T-helper 9 cell (primary cell): ENCODE data around the gene DNER.
"Not testable (repeated sequence)": the region's sequence is repeated elsewhere in the genome, so short reads cannot be mapped to it uniquely, and the experiment has no call there.

ENCODE experiments used
- DNase-seq: peaks from one replicate; pipeline ENCODE4 v3.0.0-alpha.2; 2020

DNER gene

DNA sequence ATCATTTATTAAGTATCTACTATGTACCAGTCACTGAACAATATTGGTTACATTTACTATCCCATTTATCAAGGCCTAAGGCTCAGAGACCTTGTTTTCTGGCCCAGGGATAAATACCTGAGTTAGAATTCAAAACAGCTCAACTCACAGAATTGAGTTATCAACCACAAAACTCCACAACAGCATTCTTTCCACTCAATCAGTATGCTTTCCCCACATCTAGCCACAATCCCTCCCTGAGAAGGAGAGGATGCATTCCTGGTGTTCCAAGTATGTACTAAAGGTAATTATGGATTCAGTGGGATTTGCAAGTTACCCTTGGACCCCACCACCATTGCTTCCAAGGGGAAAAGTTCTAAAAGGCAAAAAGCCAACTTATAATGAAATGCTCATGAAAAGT, 339.1 kb downstream of the DNER start:
- DNase-seq: no peak

DNA sequence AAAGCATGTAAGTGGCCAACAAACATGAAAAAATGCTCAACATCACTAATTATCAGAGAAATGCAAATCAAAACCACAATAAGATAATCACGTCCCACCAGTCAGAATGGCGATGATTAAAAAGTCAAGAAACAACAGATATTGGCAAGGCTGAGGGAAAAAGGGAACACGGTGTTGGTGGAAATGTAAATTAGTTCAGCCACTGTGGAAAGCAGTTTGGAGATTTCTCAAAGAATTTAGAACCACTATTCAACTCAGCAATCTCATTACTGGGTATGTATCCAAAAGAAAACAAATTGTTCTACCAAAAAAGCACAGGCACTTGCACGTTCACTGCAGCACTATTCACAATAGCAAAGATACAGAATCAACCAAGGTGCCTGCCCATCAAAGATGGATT, 341.0 kb downstream of the DNER start:
- not testable (repeated sequence) for DNase-seq

DNA sequence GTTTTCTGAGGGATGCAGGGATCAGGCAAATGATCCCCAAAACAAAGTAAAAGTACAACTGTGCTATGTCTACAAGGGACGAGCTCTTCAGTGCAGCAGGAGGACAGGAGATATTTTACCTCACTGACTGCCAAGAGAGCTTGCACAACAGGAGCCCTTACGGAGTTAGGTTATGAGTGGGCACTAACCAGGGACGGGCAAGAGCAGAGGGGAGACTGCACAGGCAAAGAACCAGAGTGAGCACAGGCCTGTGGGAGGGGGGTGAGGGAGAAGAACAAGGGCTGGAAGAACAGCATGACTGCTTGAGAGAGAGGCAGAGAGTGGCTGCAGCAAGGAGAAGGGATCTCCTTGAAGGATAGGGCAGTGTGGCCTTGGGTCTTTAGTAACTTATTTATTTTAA, 342.1 kb downstream of the DNER start:
- no peak for DNase-seq

DNA sequence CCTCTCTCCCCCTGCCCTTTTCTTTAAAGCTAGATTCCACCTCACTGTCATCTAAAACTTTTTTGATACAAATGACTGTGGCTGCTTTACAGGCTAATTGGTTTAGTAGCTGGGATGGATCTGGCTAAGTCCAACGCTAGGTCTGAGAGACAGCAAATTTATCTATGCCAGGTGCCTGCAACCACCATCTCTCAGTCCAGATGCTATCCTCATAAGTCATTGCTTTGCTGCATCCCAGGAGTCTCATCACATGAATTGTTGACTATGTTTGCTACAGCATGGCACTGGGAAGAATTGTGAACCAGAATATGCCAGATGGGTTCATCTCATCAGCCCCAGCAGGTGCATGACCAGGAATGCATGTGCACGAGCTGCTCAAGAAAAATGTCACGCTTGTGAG, 343.3 kb downstream of the DNER start:
- no peak for DNase-seq

DNA sequence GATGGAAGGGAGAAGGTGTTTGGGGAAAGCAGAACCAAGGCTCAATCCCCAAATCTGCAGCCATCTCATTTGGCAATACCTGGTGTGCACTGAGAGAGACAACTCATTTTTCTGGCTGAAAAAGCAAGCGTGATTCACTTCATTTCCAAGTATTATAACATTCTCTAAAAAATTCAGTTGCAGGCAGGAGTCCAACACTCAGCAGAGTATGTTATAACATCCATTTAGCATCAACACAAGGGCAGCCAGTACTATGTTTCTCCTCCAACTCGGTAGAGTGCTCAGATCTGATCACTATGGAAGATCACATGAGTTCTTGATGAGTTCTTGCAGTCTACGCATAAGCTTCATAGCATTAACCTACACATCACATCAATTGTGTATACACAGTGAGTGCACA, 343.8 kb downstream of the DNER start:
- DNase-seq: no peak

DNA sequence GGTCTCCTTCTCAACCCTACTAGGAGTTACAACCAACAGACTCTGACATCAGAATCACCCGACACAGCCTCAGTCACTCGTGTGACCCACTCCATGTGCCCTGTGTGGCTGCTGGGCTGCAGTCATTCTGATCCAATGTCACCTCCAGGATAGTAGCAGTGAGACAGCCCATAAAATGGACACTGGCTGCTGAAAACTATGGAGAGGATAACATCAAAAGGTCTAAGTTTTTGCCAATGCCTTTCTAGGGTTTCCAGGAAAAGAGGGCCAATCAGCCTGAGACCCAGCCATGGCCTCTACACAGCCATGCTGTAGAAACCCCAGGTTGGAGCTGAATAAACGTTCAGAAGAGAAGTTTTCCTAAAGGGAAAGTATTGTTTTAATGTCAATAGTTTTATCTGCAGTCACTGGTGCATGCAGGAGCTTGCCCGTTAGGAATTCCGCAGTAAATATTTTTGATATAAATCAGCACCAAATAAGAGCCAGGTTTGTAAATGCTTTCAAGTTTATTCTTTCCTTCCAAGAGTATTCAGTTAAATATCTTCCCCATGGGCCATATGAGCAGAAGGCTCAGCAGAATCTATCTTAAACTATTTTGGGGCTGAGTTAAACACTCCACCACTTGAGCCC, 351.1 kb downstream of the DNER start:
- no peak for DNase-seq

DNA sequence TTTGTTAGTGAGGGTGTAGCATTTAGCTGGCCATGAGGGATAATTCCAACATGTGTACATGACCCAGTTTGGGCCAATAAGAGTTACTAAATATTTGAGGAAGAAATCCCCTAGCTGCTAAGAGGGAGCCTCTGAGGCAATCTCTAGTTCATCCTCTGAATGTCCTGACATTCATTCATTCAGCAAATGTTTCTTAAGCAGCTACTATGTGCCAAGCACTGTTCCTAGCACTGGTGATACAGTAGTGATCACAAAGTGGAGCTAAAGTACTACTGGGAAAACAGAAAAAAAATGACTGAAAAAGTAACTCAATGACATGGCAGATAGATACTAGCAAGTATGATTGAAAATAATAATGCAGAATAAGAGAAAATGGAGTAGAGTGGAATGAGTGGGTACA, 363.5 kb downstream of the DNER start:
- DNase-seq: no peak

DNA sequence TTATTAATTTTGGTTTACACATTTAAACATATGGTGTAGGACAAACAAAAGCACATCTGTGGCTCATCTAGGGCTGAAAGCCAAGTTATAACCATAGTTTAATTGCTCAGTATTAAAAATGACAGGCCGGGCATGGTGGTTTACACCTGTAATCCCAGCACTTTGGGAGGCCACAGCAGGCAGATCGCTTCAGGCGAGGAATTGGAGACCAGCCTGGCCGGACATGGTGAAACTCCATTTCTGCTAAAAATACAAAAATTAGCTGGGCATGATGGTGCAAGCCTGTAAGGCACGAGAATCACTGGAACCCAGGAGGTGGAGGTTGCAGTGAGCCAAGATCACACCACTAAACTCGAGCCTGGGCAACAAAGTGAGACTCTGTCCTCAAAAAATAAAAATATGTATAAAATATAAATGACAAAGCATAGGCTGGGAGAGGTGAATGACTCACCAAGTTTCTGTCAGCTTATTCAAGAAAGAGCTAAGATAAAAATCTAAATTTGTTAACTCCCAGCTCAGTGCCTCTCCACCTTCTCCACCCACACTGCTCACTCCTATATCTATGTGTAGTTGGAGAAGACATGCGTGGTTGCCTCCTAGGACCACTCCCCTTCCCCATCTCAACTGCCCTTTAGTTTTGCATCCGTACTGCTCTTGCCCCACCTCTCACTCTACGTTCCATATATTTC, 364.1 kb downstream of the DNER start:
- no peak for DNase-seq

DNA sequence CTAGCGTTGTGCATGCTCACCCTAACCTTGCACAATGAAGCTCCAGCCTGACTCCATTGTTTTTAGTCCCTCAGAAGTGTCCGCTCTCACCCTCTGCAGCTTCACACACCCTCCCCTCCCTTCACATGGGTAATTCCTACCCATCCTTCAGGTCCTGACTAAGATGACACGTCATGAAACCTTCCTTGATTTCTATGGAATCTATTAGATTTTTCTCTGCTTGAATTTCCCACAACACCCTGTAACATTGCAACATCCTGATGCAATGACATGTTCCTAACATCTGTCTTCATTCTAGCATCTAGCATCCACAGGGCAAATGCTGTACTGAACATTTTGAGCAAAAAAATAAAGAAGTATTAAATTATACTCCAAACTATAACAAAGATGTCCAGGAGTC, 366.2 kb downstream of the DNER start:
- DNase-seq: no peak

DNA sequence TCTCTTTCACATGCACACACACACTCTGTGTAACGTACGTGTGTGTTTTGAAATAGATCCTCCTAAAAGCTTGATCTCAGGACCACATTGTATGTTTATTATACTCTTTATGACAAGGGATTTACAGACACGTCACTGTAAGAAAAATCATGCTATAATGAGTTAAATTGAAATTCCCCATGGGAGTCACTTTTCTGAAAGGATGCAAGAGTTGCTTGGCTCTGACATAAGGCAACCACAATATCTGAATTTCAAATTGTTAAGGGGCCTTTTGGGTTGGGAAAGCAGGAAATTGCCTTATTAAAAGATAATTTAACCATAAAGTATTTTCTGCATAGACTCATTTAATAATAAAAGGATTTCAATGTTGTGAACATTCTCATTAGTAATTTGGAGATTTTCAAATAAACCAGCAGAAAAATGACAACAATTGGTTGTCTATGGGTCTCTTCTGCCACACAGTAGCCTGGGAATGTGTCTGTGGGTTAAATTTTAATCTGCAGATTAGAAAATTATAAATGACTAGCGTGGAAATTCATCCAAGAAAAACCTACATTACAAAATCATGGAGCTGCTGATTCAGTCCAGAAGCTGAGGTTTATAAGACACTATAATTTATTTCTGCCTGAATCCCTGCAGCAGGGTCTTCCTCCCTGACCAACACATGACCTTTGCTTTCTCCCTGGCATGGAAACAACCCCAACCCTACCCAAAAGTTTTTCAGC, 367.4 kb downstream of the DNER start:
- no peak for DNase-seq

DNA sequence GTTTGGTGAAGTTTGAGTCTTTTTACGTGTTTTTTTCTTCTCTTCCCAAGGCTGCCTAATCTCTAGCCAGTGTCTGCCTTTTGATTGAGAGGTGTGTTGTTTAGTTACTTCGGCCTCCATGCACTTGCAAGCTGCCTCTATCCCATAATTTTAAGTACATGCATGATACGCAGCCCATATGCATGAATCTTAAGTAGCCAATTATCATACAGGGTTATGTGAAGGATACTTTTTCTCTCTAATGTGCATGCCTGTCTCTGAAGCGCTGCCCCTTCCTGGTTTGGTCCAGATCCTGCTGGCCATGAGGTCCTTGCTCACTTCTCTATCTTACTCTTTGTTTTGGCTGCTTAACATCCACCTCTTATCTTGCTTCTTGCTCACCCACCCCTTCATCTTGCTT, 369.4 kb downstream of the DNER start:
- no peak for DNase-seq

DNA sequence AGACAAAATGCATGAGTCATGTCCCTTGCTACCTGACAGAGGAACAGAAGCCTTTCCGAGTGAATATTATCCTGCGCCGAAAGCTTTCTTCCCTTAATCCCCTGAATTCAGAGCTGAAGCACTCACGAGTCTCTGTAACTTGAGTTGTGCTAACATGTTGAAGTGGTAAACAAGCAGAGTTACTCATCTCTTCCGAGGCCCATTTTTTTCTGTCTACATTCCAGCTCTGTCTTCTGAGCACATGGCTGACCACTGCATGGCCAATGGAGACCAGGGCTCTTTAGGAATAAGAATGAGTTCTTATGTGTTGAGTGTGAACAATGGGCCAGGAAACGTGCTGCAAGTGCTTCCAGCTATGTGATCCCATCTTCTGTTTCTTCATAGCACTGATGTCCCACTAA, 370.2 kb downstream of the DNER start:
- DNase-seq: no peak

DNA sequence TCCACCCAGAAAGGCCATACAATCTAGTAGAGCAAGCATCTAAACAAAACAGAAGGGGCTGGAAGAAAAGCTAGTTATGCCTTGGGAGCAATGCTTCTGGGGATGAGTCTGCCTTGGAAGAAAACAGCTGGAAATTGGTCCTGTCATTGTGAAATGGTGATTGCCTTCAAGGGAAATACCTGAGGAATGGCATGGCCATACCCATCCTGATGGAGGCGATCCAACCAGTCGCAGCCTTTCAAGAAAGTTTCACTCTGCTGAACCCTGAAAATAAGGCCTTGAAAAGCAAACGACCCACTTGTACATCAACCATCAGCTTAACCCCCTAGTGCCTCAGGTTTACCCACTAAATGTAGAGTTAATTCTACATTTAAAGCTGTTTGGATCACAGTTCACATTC, 370.7 kb downstream of the DNER start:
- no peak for DNase-seq

DNA sequence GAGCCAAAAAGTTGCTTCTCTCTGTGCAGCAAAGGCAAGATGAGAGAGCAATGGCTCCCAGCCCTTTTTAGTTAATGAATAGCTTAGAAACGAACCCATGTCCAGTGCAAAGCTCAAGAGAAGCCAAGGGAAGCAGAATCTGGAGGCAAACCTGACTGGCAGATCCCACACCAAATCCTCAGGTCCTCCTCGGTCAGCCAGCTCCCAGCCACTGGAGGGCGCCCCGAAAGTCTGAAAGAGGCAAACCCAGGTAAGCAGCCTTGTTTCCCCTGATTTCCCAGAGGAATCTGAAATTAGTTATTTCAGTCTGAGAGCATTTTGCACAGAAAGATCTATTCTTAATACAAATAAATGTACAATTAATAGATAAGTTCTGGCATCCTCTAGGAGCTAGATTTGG, 372.0 kb downstream of the DNER start:
- no peak for DNase-seq

DNA sequence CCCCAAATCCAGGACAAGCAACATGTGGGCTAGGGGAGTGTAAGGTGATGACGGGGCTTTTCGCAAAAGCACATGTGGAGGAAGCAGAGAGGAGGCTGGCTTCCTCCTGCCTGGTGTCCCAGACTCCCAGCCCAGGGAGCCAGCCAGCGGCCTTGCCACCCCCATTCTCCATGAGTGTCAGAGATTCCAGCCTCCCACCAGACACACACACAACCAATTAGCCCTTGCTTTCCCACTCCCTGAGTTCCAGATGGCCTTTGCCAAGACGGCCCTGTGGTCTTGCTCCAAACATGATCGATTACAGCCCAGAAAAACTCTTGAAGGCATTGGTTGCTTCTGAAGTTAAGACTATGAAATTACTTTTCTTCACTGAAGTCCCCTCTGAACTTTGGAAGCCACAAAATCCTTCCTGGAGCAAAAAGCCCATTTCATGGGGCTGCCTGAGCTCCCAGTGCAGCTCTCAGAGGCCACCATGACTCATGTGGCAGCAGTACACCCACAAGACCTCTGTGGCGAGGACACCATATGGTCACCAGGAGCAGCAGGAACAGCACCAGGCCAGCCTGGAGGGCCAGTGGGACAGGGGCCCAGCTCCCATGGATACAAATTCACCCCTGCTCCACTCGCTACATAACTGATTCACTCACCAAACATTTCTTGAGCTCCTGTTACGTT, 374.1 kb downstream of the DNER start:
- no peak for DNase-seq

DNA sequence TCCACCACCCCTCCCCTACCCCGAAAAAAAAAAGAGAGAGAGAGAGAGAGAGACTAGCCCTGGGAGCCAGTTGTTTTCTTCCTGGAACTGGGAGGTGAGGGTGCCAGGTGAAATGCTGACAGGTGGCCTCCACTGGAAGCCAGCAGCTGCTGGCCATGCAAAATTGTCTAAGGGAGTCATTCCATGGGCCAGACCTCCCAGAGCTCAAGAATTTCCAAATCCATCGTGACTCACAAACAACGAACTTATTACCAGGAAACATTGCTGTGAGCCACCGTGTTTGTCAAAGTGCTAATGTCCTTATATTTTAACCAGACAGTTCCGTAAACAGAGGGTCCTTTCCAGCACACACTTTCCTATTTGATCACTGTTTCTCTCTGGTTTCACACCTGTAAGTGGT, 374.7 kb downstream of the DNER start:
- no peak for DNase-seq

DNA sequence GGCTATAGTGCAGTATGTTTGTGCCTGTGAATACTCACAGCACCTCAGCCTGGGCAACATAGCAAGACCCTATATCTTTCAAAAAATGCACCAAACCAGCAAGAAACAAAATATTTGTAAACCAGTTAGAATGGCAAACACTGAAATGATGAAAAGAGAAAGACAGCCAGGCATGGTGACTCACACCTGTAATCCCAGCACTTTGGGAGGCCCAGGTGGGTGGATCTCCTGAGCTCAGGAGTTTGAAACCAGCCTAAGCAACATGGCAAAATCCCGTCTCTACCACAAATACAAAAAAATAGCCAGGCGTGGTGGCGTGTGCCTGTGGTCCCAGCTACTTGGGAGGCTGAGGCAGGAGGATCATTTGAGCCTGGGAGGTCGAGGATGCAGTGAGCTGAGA, 375.2 kb downstream of the DNER start:
- not testable (repeated sequence) for DNase-seq

DNA sequence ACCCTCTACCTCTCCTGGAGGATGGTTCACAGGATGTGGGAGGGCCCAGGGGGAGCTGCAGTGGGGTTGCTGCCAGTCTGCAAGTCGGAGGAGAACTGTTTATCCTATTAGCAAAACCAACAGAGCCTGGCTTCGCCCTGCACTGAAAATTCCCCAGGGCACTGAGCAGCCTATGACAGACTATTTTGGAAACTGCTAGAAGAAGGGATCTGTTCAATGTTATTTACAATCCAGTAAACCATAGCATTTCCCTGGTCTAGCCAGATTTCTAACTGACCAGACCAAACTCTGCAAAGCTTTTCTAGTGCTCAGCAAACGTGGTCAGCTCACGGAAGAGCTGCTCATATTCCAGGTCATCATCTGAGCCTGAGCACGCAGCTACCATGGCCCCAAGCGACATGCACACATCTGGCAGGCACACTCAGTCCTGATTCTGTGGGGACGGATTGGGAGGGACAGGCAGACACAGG, 378.4 kb downstream of the DNER start:
- DNase-seq: no peak

DNA sequence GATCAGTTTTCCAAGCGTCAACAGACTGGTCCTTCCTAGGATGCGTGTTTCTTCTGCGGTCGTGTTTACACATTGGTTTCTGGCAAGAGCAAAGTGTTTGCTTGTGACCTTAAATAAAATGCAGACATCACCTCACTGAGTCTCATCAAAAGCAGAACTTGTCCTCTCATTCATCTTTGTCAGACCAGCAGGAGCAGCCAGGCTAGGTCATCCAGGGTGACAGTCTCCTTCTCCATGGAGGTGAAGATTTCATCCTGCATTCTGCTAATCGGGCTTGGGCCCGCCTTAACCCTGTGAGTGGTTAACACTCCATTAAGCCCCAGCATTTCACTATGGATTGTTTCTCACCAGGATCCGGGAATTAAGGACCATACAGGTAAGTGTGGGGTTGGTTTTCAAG, 379.0 kb downstream of the DNER start:
- no peak for DNase-seq

DNA sequence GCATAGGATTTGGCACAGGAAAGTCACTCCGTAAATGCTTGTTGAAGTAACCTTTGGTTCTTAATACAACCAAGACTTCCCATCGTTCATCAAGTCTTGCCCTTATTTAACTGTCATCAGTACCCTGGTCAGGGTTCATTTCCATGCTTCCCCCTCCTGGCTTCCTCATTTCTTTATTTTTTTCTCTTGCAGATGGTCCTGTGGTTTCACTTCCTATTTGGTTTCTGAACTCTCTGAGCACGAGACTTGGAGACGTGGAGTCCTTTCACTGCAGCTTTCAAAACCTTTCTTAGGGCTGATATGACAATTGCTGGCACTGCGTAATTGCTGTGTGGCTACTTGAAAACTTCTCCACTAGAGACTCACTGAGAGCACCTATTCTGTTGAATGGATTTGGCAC, 383.4 kb downstream of the DNER start:
- DNase-seq: no peak

DNA sequence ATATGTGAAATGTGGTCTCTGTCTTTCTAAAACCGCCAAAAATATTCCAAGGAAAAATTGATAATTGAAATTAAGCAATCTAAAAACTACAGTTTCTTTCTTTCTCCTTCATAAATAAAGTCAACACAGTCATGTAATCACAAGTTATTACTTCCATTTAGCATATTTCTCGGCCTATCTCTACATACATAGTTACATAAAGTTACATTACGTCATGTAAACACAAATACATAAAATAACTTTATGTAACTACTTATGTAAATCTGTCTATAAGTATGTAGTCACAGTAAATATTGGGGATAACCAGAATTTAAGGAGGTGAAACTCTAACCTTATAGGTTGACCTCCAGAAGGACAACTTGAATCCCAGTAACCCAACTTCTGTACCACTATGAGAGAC, 394.8 kb downstream of the DNER start:
- no peak for DNase-seq

DNA sequence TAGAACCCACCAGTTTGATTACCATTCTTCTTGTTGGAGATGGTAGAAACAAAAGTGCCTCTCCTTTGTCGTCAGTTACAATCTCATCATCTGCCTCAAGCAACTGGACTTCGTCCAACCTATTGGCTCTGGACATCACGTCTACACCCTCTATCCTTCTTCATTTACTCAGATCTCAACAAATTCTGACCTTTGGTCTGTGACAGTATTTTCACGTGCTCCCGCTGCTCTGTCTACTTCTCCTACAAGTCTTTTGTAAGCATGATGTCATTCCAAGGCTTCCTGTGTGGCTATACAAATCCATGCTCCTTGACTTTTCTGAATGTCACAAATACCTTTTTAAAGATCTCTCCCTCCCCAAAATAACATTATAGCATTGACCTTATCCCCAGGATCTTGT, 400.2 kb downstream of the DNER start:
- no peak for DNase-seq

DNA sequence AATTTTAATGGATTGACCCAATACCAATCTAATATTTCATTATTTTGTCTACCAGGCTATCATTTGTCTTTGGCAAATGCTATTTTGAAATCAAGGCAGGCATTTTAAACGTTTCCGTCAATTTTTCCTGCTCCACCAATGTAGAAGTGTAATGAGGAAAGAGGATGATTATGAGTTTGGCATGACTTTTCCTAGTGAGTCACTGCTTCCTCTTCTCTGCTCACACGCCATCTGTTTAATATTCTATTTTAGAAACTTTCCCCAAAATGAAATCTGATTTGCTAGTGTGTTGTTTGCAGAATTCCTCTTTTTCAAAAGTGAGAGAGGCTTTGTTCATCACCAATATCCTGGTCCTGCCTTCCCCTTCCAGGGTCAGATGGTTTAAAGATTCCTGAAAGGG, 400.8 kb downstream of the DNER start:
- DNase-seq: no peak
